GM12865 (cell line): ENCODE results near the gene SPOCK1.

Experiments
- DNase-seq: peaks from one replicate; pipeline ENCODE4 v3.0.0; 2010; ENCODE audit warnings: low read depth
- H3K4me3 ChIP-seq: 2 replicates; pipeline ENCODE4 v1.5.1; 2011; ENCODE audit warnings: mild to moderate bottlenecking, low read depth, low read length, control low read depth
- CTCF ChIP-seq: IDR thresholded peaks from 2 replicates; pipeline ENCODE4 v1.5.1; 2011; ENCODE audit warnings: low read length, control low read depth, low read depth, inconsistent platforms; ENCODE audit not compliant: insufficient read depth; ENCODE audit errors: missing control alignments

SPOCK1 gene

GRCh38 chr5:137346281-137346680 lies 152.8 kb downstream of the SPOCK1 start:
- TF ChIP-seq CTCF = no peak
- no peak for DNase-seq
- H3K4me3 ChIP-seq = no peak overlapping the region

GRCh38 chr5:137345396-137345795 lies 153.7 kb downstream of the SPOCK1 start:
- no peak for TF ChIP-seq CTCF
- H3K4me3 ChIP-seq = no peak overlapping the region
- no peak for DNase-seq

GRCh38 chr5:137344723-137345322 lies 154.3 kb downstream of the SPOCK1 start:
- peak; percentile 55 for DNase-seq
- H3K4me3 ChIP-seq = no peak overlapping the region
- peak; percentile 76 for TF ChIP-seq CTCF

- DNase-seq = no peak
- TF ChIP-seq CTCF = no peak
- no peak overlapping the region for H3K4me3 ChIP-seq
These were observed 155.1 kb downstream of the SPOCK1 start for GRCh38 chr5:137344021-137344420.

GRCh38 chr5:137342764-137343163 lies 156.4 kb downstream of the SPOCK1 start:
- TF ChIP-seq CTCF = no peak
- no peak for DNase-seq
- H3K4me3 ChIP-seq = no peak overlapping the region

GRCh38 chr5:137341831-137342230 lies 157.3 kb downstream of the SPOCK1 start:
- H3K4me3 ChIP-seq = no peak overlapping the region
- DNase-seq = no peak
- no peak for TF ChIP-seq CTCF

GRCh38 chr5:137340881-137341280 lies 158.2 kb downstream of the SPOCK1 start:
- no peak overlapping the region for H3K4me3 ChIP-seq
- DNase-seq = no peak
- no peak for TF ChIP-seq CTCF
